Tibial nerve (tissue), 4 donors: ENCODE data around the gene LGALS12. TPM values are rescaled to one million over a fixed set of nuclear protein-coding genes. Genes with fewer than 3 reads are reported as not detected.
"Not testable (repeated sequence)": the region's sequence is repeated elsewhere in the genome, so short reads cannot be mapped to it uniquely, and the experiment has no call there.

Source experiments
- DNase-seq, 2 donors: peaks; one replicate each; pipeline ENCODE4 v3.0.0-alpha.2; 2019; ENCODE audit warnings: low spot score in 2 of 2
- H3K27ac ChIP-seq, 4 donors: fragments of 200-600 bp; sonication (generic) in 3 of 4; one replicate each; pipeline ENCODE4 v1.5.1; 2017 to 2019; ENCODE audit warnings: mild to moderate bottlenecking in 1 of 4
- H3K27me3 ChIP-seq, 2 donors: fragments of 200-600 bp; sonication (generic) in 1 of 2; one replicate each; pipeline versions ENCODE4 v1.5.1 to v1.6.0; 2017 to 2019
- H3K36me3 ChIP-seq, 3 donors: fragments of 200-600 bp; sonication (generic); one replicate each; pipeline ENCODE4 v1.5.1; 2018 to 2019
- H3K4me1 ChIP-seq, 4 donors: fragments of 200-600 bp; sonication (generic) in 3 of 4; one replicate each; pipeline ENCODE4 v1.5.1; 2017 to 2019
- H3K4me3 ChIP-seq, 4 donors: fragments of 200-600 bp; sonication (generic) in 3 of 4; one replicate each; pipeline ENCODE4 v1.5.1; 2017 to 2019; ENCODE audit warnings: mild to moderate bottlenecking in 1 of 4, moderate library complexity in 1 of 4
- H3K9me3 ChIP-seq, 4 donors: fragments of 200-600 bp; sonication (generic) in 3 of 4; one replicate each; pipeline ENCODE4 v1.5.1; 2017 to 2019
- CTCF ChIP-seq, 5 experiments: fragments of 200-600 bp in 3 of 5; fragments of 450-650 bp in 2 of 5; sonication (generic) in 3 of 5; IDR thresholded peaks; one replicate each; pipeline ENCODE4 v1.5.1; 2016 to 2019; ENCODE audit warnings: antibody characterized with exemption in 5 of 5, mild to moderate bottlenecking in 3 of 5, moderate library complexity in 2 of 5
- EP300 ChIP-seq, 2 donors: sonication (generic); formaldehyde crosslinking; IDR thresholded peaks; one replicate each; pipeline ENCODE4 v1.6.1; 2017; ENCODE audit warnings: antibody characterized with exemption in 2 of 2, mild to moderate bottlenecking in 1 of 2
- POLR2A ChIP-seq, 2 donors: fragments of 450-650 bp; IDR thresholded peaks; one replicate each; pipeline ENCODE4 v1.6.1; 2017; ENCODE audit warnings: antibody characterized with exemption in 2 of 2, mild to moderate bottlenecking in 2 of 2, moderate library complexity in 2 of 2
- WGBS, 2 donors: methylation state at CpG; one replicate each; pipeline ENCODE4 v1.1.5; 2018; 5-methylcytosine and 5-hydroxymethylcytosine counted together
- total RNA-seq, 4 donors: library from RNA; depleted of rRNA; stranded (reverse); fragments of >200 nt; gene quantifications; one replicate each; pipeline ENCODE4 v1.1.0, GENCODE V29; 2016

Gene LGALS12
- total RNA-seq, 4 donors from 2014 or later = 7.3 to 32.7 (median 14.9) TPM

- peak overlapping the region in 3 of 4 donors; percentile 22 to 69 (median 42) for H3K27ac ChIP-seq
- no peaks in the 10 kb centered on the region for H3K27me3 ChIP-seq
- no peak for DNase-seq
- peaks cover 0 to 35% (median 15%) of the 10 kb centered on the region in 4 donors for H3K4me1 ChIP-seq
- no peak for TF ChIP-seq EP300 (IDR thresholded peaks at IDR 0.05)
- no peak for TF ChIP-seq POLR2A (IDR thresholded peaks at IDR 0.05)
- TF ChIP-seq CTCF (IDR thresholded peaks at IDR 0.05) = no peak
- WGBS, 2 donors = 63 to 69% methylated on average over 2 of the region's 2 CpGs
- no peaks in the 10 kb centered on the region for H3K36me3 ChIP-seq
- H3K9me3 ChIP-seq = no peaks in the 10 kb centered on the region
- H3K4me3 ChIP-seq = no peak overlapping the region
Measured at GRCh38 chr11:63530021-63530420, 24.1 kb downstream of the LGALS12 start.

GRCh38 chr11:63531074-63531792 is 25.3 kb downstream of the LGALS12 start:
- not testable (repeated sequence) for H3K36me3 ChIP-seq

GRCh38 chr11:63532117-63532516 is 26.2 kb downstream of the LGALS12 start:
- H3K4me1 ChIP-seq = peaks cover 0 to 52% (median 24%) of the 10 kb centered on the region in 4 donors
- H3K4me3 ChIP-seq = no peak overlapping the region
- no peaks in the 10 kb centered on the region for H3K36me3 ChIP-seq
- no peak for TF ChIP-seq EP300 (IDR thresholded peaks at IDR 0.05)
- TF ChIP-seq POLR2A (IDR thresholded peaks at IDR 0.05) = no peak
- no peak for TF ChIP-seq CTCF (IDR thresholded peaks at IDR 0.05)
- 77 to 78% methylated on average over 2 of the region's 2 CpGs for WGBS, 2 donors
- H3K9me3 ChIP-seq = no peaks in the 10 kb centered on the region
- no peaks in the 10 kb centered on the region for H3K27me3 ChIP-seq
- peak overlapping the region in 3 of 4 donors; percentile 15 to 89 (median 76) for H3K27ac ChIP-seq
- no peak for DNase-seq

More at GRCh38 chr11:63531074-63531792, 25.3 kb downstream of the LGALS12 start:
- 43 to 65% methylated on average over 5 of the region's 6 CpGs for WGBS, 2 donors
- DNase-seq = peak in 1 of 2 donors; percentile 16
- H3K4me3 ChIP-seq, H3K27me3 ChIP-seq, H3K9me3 ChIP-seq: not testable (repeated sequence)
- peak; percentile 56 to 69 for TF ChIP-seq EP300 (IDR thresholded peaks at IDR 0.05)
- peak overlapping the region; percentile 48 to 89 (median 68) for H3K27ac ChIP-seq
- peaks cover 0 to 45% (median 22%) of the 10 kb centered on the region in 4 donors for H3K4me1 ChIP-seq

GRCh38 chr11:63532799-63533475 is 27.1 kb downstream of the LGALS12 start:
- Histone ChIP-seq H3K36me3 (no peaks in the 10 kb centered on the region), H3K4me1 (peaks cover 0 to 60% (median 29%) of the 10 kb centered on the region in 4 donors), H3K9me3 (no peaks in the 10 kb centered on the region), H3K27ac (peak overlapping the region in 1 of 4 donors; percentile 76), H3K27me3 (no peaks in the 10 kb centered on the region), H3K4me3 (no peak overlapping the region)
- DNase-seq = no peak
- 71 to 76% methylated on average over 4 of the region's 4 CpGs for WGBS, 2 donors
- no peak for TF ChIP-seq POLR2A (IDR thresholded peaks at IDR 0.05)
- TF ChIP-seq EP300 (IDR thresholded peaks at IDR 0.05) = no peak
- no peak for TF ChIP-seq CTCF (IDR thresholded peaks at IDR 0.05)

GRCh38 chr11:63534076-63534475 is 28.2 kb downstream of the LGALS12 start:
- Histone ChIP-seq H3K9me3 (no peaks in the 10 kb centered on the region), H3K4me1 (peaks cover 0 to 71% (median 38%) of the 10 kb centered on the region in 4 donors), H3K27me3 (no peaks in the 10 kb centered on the region), H3K36me3 (no peaks in the 10 kb centered on the region), H3K27ac (peak overlapping the region in 1 of 4 donors; percentile 81), H3K4me3 (no peak overlapping the region)
- WGBS, 2 donors = 82 to 89% methylated on average over 3 of the region's 3 CpGs
- TF ChIP-seq POLR2A (IDR thresholded peaks at IDR 0.05) = no peak
- no peak for TF ChIP-seq EP300 (IDR thresholded peaks at IDR 0.05)
- TF ChIP-seq CTCF (IDR thresholded peaks at IDR 0.05) = no peak
- DNase-seq = no peak
